ENCODE results near the gene GLB1L2.

GRCh38 chr11:134330611-134331353, 1.0 kb upstream of the GLB1L2 start:
- no peak for TF ChIP-seq GATA2 (IDR thresholded peaks at IDR 0.05; ENCODE audit: low read depth, low read length)
- TF ChIP-seq GATA3 (IDR thresholded peaks at IDR 0.05; ENCODE audit: low read depth, low read length): no peak
